GM19240 (cell line): ENCODE results near the gene AMDHD2.

ENCODE experiments used
- DNase-seq: peaks from one replicate; pipeline ENCODE4 v3.0.0; 2011; ENCODE audit warnings: low spot score; ENCODE audit not compliant: insufficient read length

AMDHD2 gene

GRCh38 chr16:2516391-2517240, 3.6 kb upstream of the AMDHD2 start:
- DNase-seq: no peak

GRCh38 chr16:2517954-2518605, 2.1 kb upstream of the AMDHD2 start:
- DNase-seq: no peak

- no peak for DNase-seq
These were observed 1.1 kb upstream of the AMDHD2 start for GRCh38 chr16:2518823-2519710.

GRCh38 chr16:2519711-2520080, 475 bp upstream of the AMDHD2 start:
- no peak for DNase-seq

- DNase-seq: no peak
These were observed 787 bp downstream of the AMDHD2 start for GRCh38 chr16:2520784-2521531.

- no peak for DNase-seq
These were observed 3.6 kb downstream of the AMDHD2 start for GRCh38 chr16:2523801-2524231.

GRCh38 chr16:2524339-2524938, 4.3 kb downstream of the AMDHD2 start:
- no peak for DNase-seq

GRCh38 chr16:2526135-2526534, 6.0 kb downstream of the AMDHD2 start:
- DNase-seq: no peak

GRCh38 chr16:2527071-2527783, 7.1 kb downstream of the AMDHD2 start:
- no peak for DNase-seq

GRCh38 chr16:2527784-2528100, 7.6 kb downstream of the AMDHD2 start:
- no peak for DNase-seq

- DNase-seq: no peak
These were observed 8.2 kb downstream of the AMDHD2 start for GRCh38 chr16:2528161-2529060.

- no peak for DNase-seq
These were observed 9.1 kb downstream of the AMDHD2 start for GRCh38 chr16:2529061-2529931.

GRCh38 chr16:2529961-2530628, 9.9 kb downstream of the AMDHD2 start:
- DNase-seq: no peak

GRCh38 chr16:2530629-2531318, 10.6 kb downstream of the AMDHD2 start:
- no peak for DNase-seq

GRCh38 chr16:2531371-2531695, 11.2 kb downstream of the AMDHD2 start, which contains the start of gene CEMP1:
Gene CEMP1 (minus strand): TSS chr16:2531408. CDS start chr16:2531073, 335 bp downstream.
- DNase-seq: no peak

GRCh38 chr16:2531696-2532493, 11.7 kb downstream of the AMDHD2 start:
- peak; percentile 97 for DNase-seq
